B cell (primary cell): Measurements from ENCODE around the gene AKAP6. TPM values are rescaled to one million over a fixed set of nuclear protein-coding genes. Genes with fewer than 3 reads are reported as not detected.

Source experiments
- ATAC-seq: fragments of 200-7000 bp; cut with Tn5 transposase; one replicate; pipeline ENCODE4 v1.10.0; 2021; ENCODE audit warnings: low read depth, mild to moderate bottlenecking, moderate number of reproducible peaks, moderate library complexity
- CTCF ChIA-PET: fragments of 350-600 bp; sonication (Branson Sonifier 250); formaldehyde crosslinking; loops from one replicate; lab custom pipeline; 2021; ENCODE audit warnings: antibody characterized with exemption, inconsistent platforms; lab: Charles Lee
- POLR2A ChIA-PET: fragments of 350-600 bp; sonication (Branson Sonifier 250); formaldehyde crosslinking; loops from one replicate; lab custom pipeline; 2021; ENCODE audit warnings: antibody characterized with exemption; lab: Charles Lee
- DNase-seq: peaks from one replicate; pipeline ENCODE4 v3.0.0; 2013
- H2AFZ ChIP-seq: 2 replicates; pipeline ENCODE4 v1.6.1; 2012; ENCODE audit warnings: mild to moderate bottlenecking, low read depth, low read length; ENCODE audit not compliant: insufficient read depth, poor library complexity, severe bottlenecking
- H3K27ac ChIP-seq, 2 donors: 1 replicate in 1 of 2; 2 replicates in 1 of 2; pipeline ENCODE4 v1.5.1; 2012 to 2013; ENCODE audit warnings: low read length in 2 of 2, mild to moderate bottlenecking in 2 of 2, moderate library complexity in 1 of 2
- H3K27me3 ChIP-seq, 4 experiments: fragments of 200-600 bp in 1 of 4; sonication (generic) in 1 of 4; replicated peaks in 1 of 4; 1 replicate in 2 of 4; 2 replicates in 2 of 4; pipeline versions ENCODE4 v1.6.1 to v1.7.0; 2013 to 2016; ENCODE audit warnings: low read length in 3 of 4, mild to moderate bottlenecking in 2 of 4, mixed read lengths in 1 of 4, moderate library complexity in 1 of 4; ENCODE audit not compliant: insufficient read depth in 4 of 4, control insufficient read depth in 3 of 4; ENCODE audit errors: control extremely low read depth in 1 of 4
- H3K36me3 ChIP-seq, 2 experiments: replicated peaks in 1 of 2; 1 replicate in 1 of 2; 2 replicates in 1 of 2; pipeline versions ENCODE4 v1.6.1 to v1.7.1; 2013; ENCODE audit warnings: low read length in 1 of 2; ENCODE audit not compliant: insufficient read depth in 2 of 2, control insufficient read depth in 1 of 2; ENCODE audit errors: control extremely low read depth in 1 of 2, extremely low read depth in 1 of 2
- H3K4me1 ChIP-seq, 2 donors: fragments of 200-600 bp in 1 of 2; sonication (generic) in 1 of 2; 1 replicate in 1 of 2; 2 replicates in 1 of 2; pipeline versions ENCODE4 v1.5.1 to v1.6.1; 2013 to 2017; ENCODE audit warnings: low read length in 2 of 2; ENCODE audit not compliant: control insufficient read depth in 2 of 2, insufficient read depth in 2 of 2
- H3K4me2 ChIP-seq: replicated peaks from 2 replicates; pipeline ENCODE3; 2012; ENCODE audit warnings: mild to moderate bottlenecking, low read depth, low read length; ENCODE audit not compliant: poor library complexity, severe bottlenecking
- H3K4me3 ChIP-seq, 5 experiments: fragments of 200-600 bp in 1 of 5; sonication (generic) in 1 of 5; 1 replicate in 3 of 5; 2 replicates in 2 of 5; pipeline versions ENCODE4 v1.5.1 to v1.7.0; 2011 to 2016; ENCODE audit warnings: low read length in 4 of 5, mild to moderate bottlenecking in 4 of 5, low read depth in 2 of 5, control low read depth in 1 of 5, moderate library complexity in 1 of 5; ENCODE audit not compliant: insufficient read depth in 1 of 5; ENCODE audit errors: control extremely low read depth in 1 of 5, extremely low read depth in 1 of 5
- H3K79me2 ChIP-seq: fragments of 200-600 bp; sonication (generic); one replicate; pipeline ENCODE4 v1.6.0; 2016; ENCODE audit warnings: low read length; ENCODE audit not compliant: control insufficient read depth, insufficient read depth
- H3K9ac ChIP-seq: fragments of 200-600 bp; sonication (generic); 2 replicates; pipeline ENCODE4 v1.6.1; 2017; ENCODE audit warnings: mild to moderate bottlenecking, low read length, moderate library complexity
- H3K9me3 ChIP-seq, 3 donors: one replicate each; pipeline versions ENCODE4 v1.6.1 to v1.7.1; 2013; ENCODE audit warnings: low read length in 2 of 3; ENCODE audit not compliant: control insufficient read depth in 2 of 3, insufficient read depth in 1 of 3; ENCODE audit errors: control extremely low read depth in 1 of 3
- H4K20me1 ChIP-seq: 2 replicates; pipeline ENCODE4 v1.6.0; 2012; ENCODE audit warnings: mild to moderate bottlenecking, low read length; ENCODE audit not compliant: insufficient read depth, control insufficient read depth, poor library complexity, severe bottlenecking
- H3K27ac Mint-ChIP-seq: one replicate; pipeline ENCODE4 v1.8.0; 2021; ENCODE audit warnings: mixed read lengths
- H3K27me3 Mint-ChIP-seq: one replicate; pipeline ENCODE4 v1.8.0; 2021; ENCODE audit warnings: mixed read lengths
- H3K4me1 Mint-ChIP-seq: one replicate; pipeline ENCODE4 v1.8.0; 2021; ENCODE audit warnings: mixed read lengths
- H3K4me3 Mint-ChIP-seq: one replicate; pipeline ENCODE4 v1.8.0; 2021; ENCODE audit warnings: mixed read lengths
- H3K9me3 Mint-ChIP-seq: one replicate; pipeline ENCODE4 v1.8.0; 2022; ENCODE audit warnings: mixed read lengths; ENCODE audit not compliant: insufficient read depth
- CTCF ChIP-seq: fragments of 200-600 bp; IDR thresholded peaks from one replicate; pipeline ENCODE4 v1.8.0; 2022; ENCODE audit warnings: antibody characterized with exemption, mild to moderate bottlenecking
- EZH2 ChIP-seq: IDR thresholded peaks from 2 replicates; pipeline ENCODE4 v1.6.1; 2012; ENCODE audit warnings: borderline replicate concordance, low read depth, mild to moderate bottlenecking, moderate library complexity, low read length; ENCODE audit not compliant: insufficient read depth, poor library complexity, severe bottlenecking
- WGBS: methylation state at CpG from one replicate; pipeline ENCODE4 v1.1.5; 2013; ENCODE audit warnings: missing lambda C conversion rate; ENCODE audit not compliant: insufficient coverage; 5-methylcytosine and 5-hydroxymethylcytosine counted together
- intact Hi-C: fragments of 100-400 bp; cut with micrococcal nuclease; formaldehyde crosslinking; loops from one replicate; pipeline ENCODE4 v1.10.0; 2022
- polyA plus RNA-seq: library from polyadenylated mRNA; depleted of rRNA; stranded (reverse); fragments of >200 nt; gene quantifications from 2 replicates; pipeline ENCODE4 v1.2.3, GENCODE V29; 2012
- total RNA-seq, 2 donors: library from RNA; stranded (reverse); fragments of 120-200 nt in 1 of 2; gene quantifications; 1 replicate in 1 of 2; 2 replicates in 1 of 2; pipeline versions ENCODE4 v1.2.3 to v1.2.4, GENCODE V29; 2013 to 2022

Gene AKAP6
- total and polyA plus RNA-seq, 2 donors (not counting 1 experiment from before 2014, with no cell fraction given) = 1.4 to 2.8 TPM

- no peaks in the 10 kb centered on the region for H3K9me3 Mint-ChIP-seq
- H3K4me3 ChIP-seq = no peak overlapping the region
- no peak overlapping the region for H3K4me3 Mint-ChIP-seq
- no peak overlapping the region for H2AFZ ChIP-seq
- H3K4me1 Mint-ChIP-seq = no peaks in the 10 kb centered on the region
- DNase-seq (no peak), ATAC-seq (no peak)
- H3K27ac Mint-ChIP-seq = no peak overlapping the region
- ChIA-PET POLR2A (no interaction called here), CTCF (no interaction called here)
- no peaks in the 10 kb centered on the region for H3K4me1 ChIP-seq
- no peaks in the 10 kb centered on the region for H4K20me1 ChIP-seq
- intact Hi-C loops = no loop called here
- H3K27me3 Mint-ChIP-seq = peaks cover 3% of the 10 kb centered on the region
- H3K9me3 ChIP-seq = no peaks in the 10 kb centered on the region
- TF ChIP-seq CTCF (no peak), EZH2 (no peak)
- H3K27ac ChIP-seq = no peak overlapping the region
- H3K27me3 ChIP-seq = no peaks in the 10 kb centered on the region
- H3K36me3 ChIP-seq = no peaks in the 10 kb centered on the region
- H3K79me2 ChIP-seq = no peaks in the 10 kb centered on the region
- no peak overlapping the region for H3K4me2 ChIP-seq
- H3K9ac ChIP-seq = no peak overlapping the region
These were observed 337.2 kb downstream of the AKAP6 start for GRCh38 chr14:32666308-32666707.

DNA sequence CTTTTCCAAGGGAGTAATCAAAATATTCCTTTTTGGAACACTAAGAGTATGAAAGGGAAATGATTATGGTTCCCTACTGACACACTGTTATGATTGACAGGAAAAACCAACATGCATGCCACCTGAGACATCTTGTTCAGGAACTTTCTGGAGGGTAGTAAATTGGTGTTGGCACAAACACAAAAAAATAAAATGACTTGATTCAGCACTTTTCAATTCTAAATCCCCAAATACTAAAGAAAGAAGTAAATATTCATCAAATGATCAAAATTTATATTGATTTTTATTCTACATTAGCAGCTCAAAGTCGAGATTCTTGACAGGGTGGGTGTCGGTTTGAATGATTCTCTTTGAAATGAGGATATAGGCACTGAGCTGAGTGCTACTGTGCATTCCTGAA lies 338.2 kb downstream of the AKAP6 start:
- no peaks in the 10 kb centered on the region for H3K4me1 Mint-ChIP-seq
- no peaks in the 10 kb centered on the region for H3K4me1 ChIP-seq
- no peak overlapping the region for H3K4me2 ChIP-seq
- H4K20me1 ChIP-seq = no peaks in the 10 kb centered on the region
- H3K79me2 ChIP-seq = no peaks in the 10 kb centered on the region
- H3K4me3 Mint-ChIP-seq = no peak overlapping the region
- H3K4me3 ChIP-seq = no peak overlapping the region
- no peak overlapping the region for H3K27ac Mint-ChIP-seq
- H3K9me3 ChIP-seq = no peaks in the 10 kb centered on the region
- no peak overlapping the region for H2AFZ ChIP-seq
- H3K27me3 Mint-ChIP-seq = peaks cover 3% of the 10 kb centered on the region
- H3K27ac ChIP-seq = no peak overlapping the region
- ChIA-PET CTCF (no interaction called here), POLR2A (no interaction called here)
- no peak for TF ChIP-seq EZH2
- no peak for TF ChIP-seq CTCF
- no peak overlapping the region for H3K9ac ChIP-seq
- no peak for DNase-seq
- H3K9me3 Mint-ChIP-seq = no peaks in the 10 kb centered on the region
- no peaks in the 10 kb centered on the region for H3K36me3 ChIP-seq
- intact Hi-C loops = no loop called here
- WGBS = no CpG with 5 or more reads among the region's 2 CpGs
- no peaks in the 10 kb centered on the region for H3K27me3 ChIP-seq
- ATAC-seq = no peak
